Camera-type eye (tissue), 1 donor: ENCODE results near the gene CCNA1. TPM values are rescaled to one million over a fixed set of nuclear protein-coding genes. Genes with fewer than 3 reads are reported as not detected.

Experiments
- total RNA-seq: library from RNA; depleted of rRNA; stranded (reverse); fragments of >200 nt; gene quantifications from one replicate; pipeline ENCODE4 v1.2.3, GENCODE V29; 2014

The CCNA1 gene
- total RNA-seq: 3.7 TPM

GRCh38 chr13:36432106-36432544 is at the start of gene CCNA1:
TSS of gene CCNA1 (plus strand) at chr13:36432495. CDS start at chr13:36433057, 562 bp downstream.

Other genes with a start within 250 kb of the CCNA1 start
- 1.9 TPM for gene SOHLH2, start 217.9 kb upstream of the CCNA1 start, total RNA-seq
- gene CCDC169, start 134.7 kb upstream of the CCNA1 start, total RNA-seq: 17.2 TPM
- 128 TPM for gene SPART, start 86.1 kb upstream of the CCNA1 start, total RNA-seq
- 7.9 TPM for gene SERTM1, start 241.5 kb downstream of the CCNA1 start, total RNA-seq